PC-3 (cell line): ENCODE measurements around the gene IL21. TPM values are rescaled to one million over a fixed set of nuclear protein-coding genes. Genes with fewer than 3 reads are reported as not detected.
"Not testable (repeated sequence)": the region's sequence is repeated elsewhere in the genome, so short reads cannot be mapped to it uniquely, and the experiment has no call there.

Experiments
- ATAC-seq: fragments of 200-7000 bp; cut with Tn5 transposase; 2 replicates; pipeline ENCODE4 v1.9.1; 2020; ENCODE audit warnings: mild to moderate bottlenecking, moderate library complexity
- BruUV-seq: library from RNA; stranded (reverse); fragments of 400-500 nt; replicated peaks from 2 replicates; lab custom pipeline; 2021; lab: Mats Ljungman, UMichigan
- CTCF ChIA-PET: fragments of 300-600 bp; sonication (Branson Sonifier 250); formaldehyde crosslinking; loops from one replicate; lab custom pipeline; 2022; ENCODE audit warnings: antibody characterized with exemption; lab: Charles Lee
- POLR2A ChIA-PET: fragments of 300-600 bp; sonication (Branson Sonifier 250); formaldehyde crosslinking; loops from one replicate; lab custom pipeline; 2022; ENCODE audit warnings: antibody characterized with exemption; ENCODE audit not compliant: unreplicated experiment; lab: Charles Lee
- DNase-seq: peaks from one replicate; pipeline ENCODE4 v3.0.0-alpha.2; 2015
- H2AFZ ChIP-seq: fragments of 300-600 bp; sonication (generic); 2 replicates; pipeline ENCODE4 v1.6.0; 2016; ENCODE audit warnings: antibody characterized with exemption, low read length
- H3F3A ChIP-seq: fragments of 300-600 bp; sonication (generic); one replicate; pipeline ENCODE4 v1.6.0; 2017; ENCODE audit warnings: antibody characterized with exemption, low read length, control low read depth, mild to moderate bottlenecking; ENCODE audit not compliant: unreplicated experiment
- H3K27ac ChIP-seq: fragments of 300-600 bp; sonication (generic); 2 replicates; pipeline ENCODE4 v1.5.1; 2016; ENCODE audit warnings: mild to moderate bottlenecking, low read length
- H3K27me3 ChIP-seq: fragments of 300-600 bp; sonication (generic); 2 replicates; pipeline ENCODE4 v1.6.1; 2016; ENCODE audit warnings: low read length, mixed read lengths
- H3K36me3 ChIP-seq: fragments of 300-600 bp; sonication (generic); 2 replicates; pipeline ENCODE4 v1.6.1; 2016; ENCODE audit warnings: low read depth, mixed run types, low read length, mixed read lengths
- H3K4me1 ChIP-seq: fragments of 300-600 bp; sonication (generic); 2 replicates; pipeline ENCODE4 v1.5.1; 2016; ENCODE audit warnings: low read length; ENCODE audit not compliant: insufficient read depth
- H3K4me2 ChIP-seq: fragments of 300-600 bp; sonication (generic); 2 replicates; pipeline ENCODE4 v1.6.0; 2016; ENCODE audit warnings: low read length
- H3K4me3 ChIP-seq: fragments of 300-600 bp; sonication (generic); 2 replicates; pipeline ENCODE4 v1.5.1; 2016; ENCODE audit warnings: mild to moderate bottlenecking, low read length, mixed read lengths
- H3K79me2 ChIP-seq: fragments of 300-600 bp; sonication (generic); 2 replicates; pipeline ENCODE4 v1.6.1; 2017; ENCODE audit warnings: low read length, mixed read lengths
- H3K9ac ChIP-seq: fragments of 300-600 bp; sonication (generic); 2 replicates; pipeline ENCODE4 v1.6.0; 2016; ENCODE audit warnings: mild to moderate bottlenecking, low read length
- H3K9me2 ChIP-seq: fragments of 300-600 bp; sonication (generic); replicated peaks from 2 replicates; pipeline ENCODE4 v1.6.1; 2016; ENCODE audit warnings: mixed run types, low read length, mixed read lengths
- H3K9me3 ChIP-seq: fragments of 300-600 bp; sonication (generic); 2 replicates; pipeline ENCODE4 v1.6.1; 2016; ENCODE audit warnings: low read length, mixed read lengths
- H4K20me1 ChIP-seq: fragments of 300-600 bp; sonication (generic); 2 replicates; pipeline ENCODE4 v1.6.1; 2016; ENCODE audit warnings: low read length, mixed read lengths
- EZH2 ChIP-seq: fragments of 300-600 bp; sonication (generic); IDR thresholded peaks from one replicate; pipeline ENCODE4 v1.6.1; 2017; ENCODE audit warnings: antibody characterized with exemption, mild to moderate bottlenecking, low read length; ENCODE audit not compliant: unreplicated experiment
- EZH2phosphoT487 ChIP-seq: fragments of 300-600 bp; sonication (generic); IDR thresholded peaks from 2 replicates; pipeline ENCODE4 v1.6.1; 2018; ENCODE audit warnings: mild to moderate bottlenecking, antibody characterized with exemption, low read length, borderline replicate concordance
- intact Hi-C: fragments of 100-400 bp; cut with micrococcal nuclease; formaldehyde crosslinking; loops from 2 replicates; pipeline ENCODE4 v1.9.0; 2023
- total RNA-seq: library from RNA; depleted of rRNA; stranded (reverse); fragments of >200 nt; gene quantifications from 2 replicates; pipeline ENCODE4 v1.2.3, GENCODE V29; 2014; rRNA removed
- TF ChIP-seq, protein P1 (sequence below): fragments of 300-600 bp; sonication (generic); conservative IDR thresholded peaks from 2 replicates; pipeline ENCODE4 v1.5.1; 2017; ENCODE audit warnings: antibody characterized with exemption, low read depth, mild to moderate bottlenecking, low read length

The IL21 gene
- total RNA-seq, 1 experiment from 2014 or later: not detected

DNA sequence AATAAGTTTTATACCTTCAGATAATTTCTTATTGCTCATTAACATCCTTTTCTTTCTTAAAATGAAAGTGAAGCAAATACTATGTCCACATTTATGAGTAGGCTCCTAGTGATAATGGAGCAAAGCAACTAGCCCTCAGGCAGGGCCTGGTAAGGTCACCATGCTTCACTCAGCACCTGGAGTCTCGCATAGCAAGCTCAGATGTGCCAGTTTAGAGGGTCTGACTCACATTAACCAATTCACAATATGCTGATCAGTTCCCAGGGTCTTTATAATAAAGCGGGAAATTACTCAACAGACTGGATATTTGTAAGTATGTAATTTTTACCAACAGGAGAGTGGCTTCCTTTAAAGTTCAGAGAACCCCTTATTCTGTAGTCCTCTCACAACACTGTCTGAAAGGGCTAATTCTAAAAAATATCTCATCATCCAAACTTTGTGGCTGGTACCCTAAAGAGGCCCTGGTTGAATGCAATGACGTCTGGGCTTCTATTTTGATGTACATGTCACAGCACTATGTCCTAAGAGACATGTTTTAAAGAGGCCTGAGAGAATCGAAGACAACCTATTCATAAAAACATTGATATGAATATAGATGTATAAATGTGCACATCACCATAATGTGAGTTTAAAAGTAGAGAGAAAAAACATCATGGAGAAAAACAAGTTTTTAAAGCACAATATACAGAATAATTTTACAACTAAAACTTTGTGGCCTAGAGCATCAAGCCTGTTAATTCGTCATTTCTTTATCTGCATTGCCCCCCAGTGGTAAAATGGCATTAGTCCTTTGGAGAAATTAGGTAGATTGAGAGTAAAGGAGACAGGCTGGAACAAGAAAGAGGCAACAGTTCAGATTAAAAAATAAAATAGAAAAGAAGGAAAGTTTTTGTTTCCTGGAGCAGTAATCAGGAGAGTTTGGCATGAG is 44.3 kb downstream of the IL21 start:
- Histone ChIP-seq H3K27me3 (no peaks in the 10 kb centered on the region), H3K9ac (no peak overlapping the region), H3K4me2 (no peak overlapping the region), H3F3A (no peaks in the 10 kb centered on the region), H3K27ac (no peak overlapping the region), H3K9me3 (no peaks in the 10 kb centered on the region), H3K4me3 (no peak overlapping the region), H4K20me1 (no peaks in the 10 kb centered on the region), H3K36me3 (no peaks in the 10 kb centered on the region), H3K9me2 (no peaks in the 10 kb centered on the region), H3K4me1 (no peaks in the 10 kb centered on the region), H3K79me2 (no peaks in the 10 kb centered on the region), H2AFZ (no peak overlapping the region)
- TF ChIP-seq EZH2phosphoT487 (no peak), EZH2 (no peak)
- TF ChIP-seq, protein P1, sequence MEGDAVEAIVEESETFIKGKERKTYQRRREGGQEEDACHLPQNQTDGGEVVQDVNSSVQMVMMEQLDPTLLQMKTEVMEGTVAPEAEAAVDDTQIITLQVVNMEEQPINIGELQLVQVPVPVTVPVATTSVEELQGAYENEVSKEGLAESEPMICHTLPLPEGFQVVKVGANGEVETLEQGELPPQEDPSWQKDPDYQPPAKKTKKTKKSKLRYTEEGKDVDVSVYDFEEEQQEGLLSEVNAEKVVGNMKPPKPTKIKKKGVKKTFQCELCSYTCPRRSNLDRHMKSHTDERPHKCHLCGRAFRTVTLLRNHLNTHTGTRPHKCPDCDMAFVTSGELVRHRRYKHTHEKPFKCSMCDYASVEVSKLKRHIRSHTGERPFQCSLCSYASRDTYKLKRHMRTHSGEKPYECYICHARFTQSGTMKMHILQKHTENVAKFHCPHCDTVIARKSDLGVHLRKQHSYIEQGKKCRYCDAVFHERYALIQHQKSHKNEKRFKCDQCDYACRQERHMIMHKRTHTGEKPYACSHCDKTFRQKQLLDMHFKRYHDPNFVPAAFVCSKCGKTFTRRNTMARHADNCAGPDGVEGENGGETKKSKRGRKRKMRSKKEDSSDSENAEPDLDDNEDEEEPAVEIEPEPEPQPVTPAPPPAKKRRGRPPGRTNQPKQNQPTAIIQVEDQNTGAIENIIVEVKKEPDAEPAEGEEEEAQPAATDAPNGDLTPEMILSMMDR: peak; percentile 76
- CTCF ChIA-PET: no interaction called here
- POLR2A ChIA-PET: no interaction called here
- ATAC-seq (peak; percentile 77), DNase-seq (peak; percentile 64)
- intact Hi-C loops: loop anchor here (1.0 to 10.0 kb wide), 3 partner anchors 122 to 674 kb away; partner anchors contain the start of gene IL2
- no TSS peak for BruUV-seq

DNA sequence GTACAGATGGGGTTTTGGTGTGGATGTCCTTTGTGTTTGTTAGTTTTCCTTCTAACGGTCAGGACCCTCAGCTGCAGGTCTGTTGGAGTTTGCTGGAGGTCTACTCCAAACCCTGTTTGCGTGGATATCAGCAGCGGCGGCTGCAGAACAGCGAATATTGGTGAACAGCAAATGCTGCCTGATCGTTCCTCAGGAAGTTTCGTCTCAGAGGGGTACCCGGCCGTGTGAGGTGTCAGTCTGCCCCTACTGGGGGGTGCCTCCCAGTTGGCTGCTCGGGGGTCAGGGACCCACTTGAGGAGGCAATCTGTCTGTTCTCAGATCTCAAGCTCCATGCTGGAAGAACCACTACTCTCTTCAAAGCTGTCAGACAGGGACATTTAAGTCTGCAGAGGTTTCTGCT is 46.5 kb downstream of the IL21 start:
- BruUV-seq, POLR2A ChIA-PET, CTCF ChIA-PET: not testable (repeated sequence)

DNA sequence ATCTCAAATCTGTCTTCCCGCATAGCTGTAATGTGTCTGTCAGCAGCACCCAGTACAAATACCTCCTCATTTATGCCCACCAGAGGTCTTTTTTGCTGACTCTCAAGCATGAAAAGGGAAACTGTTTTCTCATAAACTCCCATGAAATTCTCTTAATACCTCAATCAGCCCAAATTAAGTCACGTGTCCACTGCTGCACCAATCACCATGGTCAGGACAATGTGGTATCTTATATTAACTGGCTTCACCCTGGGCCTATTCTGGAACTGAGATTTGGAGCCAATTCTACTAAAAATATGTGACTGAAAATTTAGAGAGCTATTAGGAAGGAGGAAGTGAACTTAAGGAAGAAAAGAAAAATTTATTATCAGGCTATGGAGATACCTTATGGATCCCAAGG is 58.4 kb downstream of the IL21 start:
- ChIA-PET CTCF (no interaction called here), POLR2A (no interaction called here)
- Histone ChIP-seq H3K4me2 (no peak overlapping the region), H3K4me3 (no peak overlapping the region), H3K9ac (no peak overlapping the region), H4K20me1 (no peaks in the 10 kb centered on the region), H2AFZ (no peak overlapping the region), H3F3A (no peaks in the 10 kb centered on the region), H3K4me1 (no peaks in the 10 kb centered on the region), H3K79me2 (no peaks in the 10 kb centered on the region), H3K36me3 (no peaks in the 10 kb centered on the region), H3K9me2 (no peaks in the 10 kb centered on the region), H3K27me3 (no peaks in the 10 kb centered on the region), H3K27ac (no peak overlapping the region), H3K9me3 (no peaks in the 10 kb centered on the region)
- BruUV-seq: no TSS peak
- no peak for TF ChIP-seq EZH2phosphoT487
- TF ChIP-seq, protein P1: no peak
- no peak for TF ChIP-seq EZH2
- DNase-seq: no peak
- ATAC-seq: no peak
- intact Hi-C loops: no loop called here

More for the DNA sequence above, 46.5 kb downstream of the IL21 start:
- not testable (repeated sequence) for H3K27ac ChIP-seq, H3K4me2 ChIP-seq, H3K4me3 ChIP-seq, H3K4me1 ChIP-seq, H2AFZ ChIP-seq, H3K9ac ChIP-seq, DNase-seq, ATAC-seq, H3F3A ChIP-seq, H3K9me2 ChIP-seq, H3K36me3 ChIP-seq, H3K79me2 ChIP-seq, H3K27me3 ChIP-seq, H4K20me1 ChIP-seq, H3K9me3 ChIP-seq
- intact Hi-C loops: loop anchor here (10.0 kb wide), 1 partner anchor 120 kb away; the partner anchor contains the start of gene IL2

Other genes starting within 250 kb of the IL21 start
- gene ADAD1, start 242.1 kb downstream of the IL21 start, total RNA-seq: not detected in 2 replicates
- not detected in 2 replicates for gene IL2, start 164.3 kb downstream of the IL21 start, total RNA-seq
- gene BBS12, start 111.6 kb upstream of the IL21 start, total RNA-seq: 0.69 and 1.7 TPM in 2 replicates
- 4.0 and 4.1 TPM in 2 replicates for gene FGF2, start 205.8 kb upstream of the IL21 start, total RNA-seq